ENCODE data around the gene UCHL1.
"Not testable (repeated sequence)": the region's sequence is repeated elsewhere in the genome, so short reads cannot be mapped to it uniquely, and the experiment has no call there.

UCHL1 gene

GRCh38 chr4:41287005-41287404 is 30.3 kb downstream of the UCHL1 start:
- in situ Hi-C loops (cut with MboI; ENCODE audit: low sequenced_read_pairs): loop anchor here (25.0 kb wide), 1 partner anchor 375 kb away; no protein-coding TSS in a partner anchor

GRCh38 chr4:41287852-41288251 is 31.1 kb downstream of the UCHL1 start:
- in situ Hi-C loops (cut with MboI; ENCODE audit: low sequenced_read_pairs): loop anchor here (25.0 kb wide), 1 partner anchor 374 kb away; no protein-coding TSS in a partner anchor

- in situ Hi-C loops (cut with MboI; ENCODE audit: low sequenced_read_pairs): loop anchor here (25.0 kb wide), 1 partner anchor 374 kb away; no protein-coding TSS in a partner anchor
Observed at GRCh38 chr4:41288254-41288653, 31.5 kb downstream of the UCHL1 start.

DNA sequence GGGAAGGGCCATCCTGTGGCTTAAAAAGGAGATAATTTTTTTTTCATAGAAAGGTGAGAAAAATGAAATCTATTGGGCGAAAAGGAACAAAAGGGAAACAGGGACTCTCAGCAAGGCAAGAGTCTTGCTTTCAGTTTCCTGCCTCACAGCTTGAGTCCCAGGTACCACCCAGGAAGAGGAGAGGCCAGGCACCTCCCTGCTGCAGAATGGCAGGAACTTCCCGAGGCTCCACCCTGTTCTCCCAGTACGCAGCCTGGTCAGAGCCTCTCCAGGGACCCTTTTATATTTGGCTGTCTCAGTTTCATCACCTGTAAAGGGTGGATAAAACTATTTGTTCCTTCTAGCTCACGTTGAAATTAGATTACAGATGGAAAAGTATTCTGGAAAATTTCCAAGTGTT is 33.8 kb downstream of the UCHL1 start:
- in situ Hi-C loops (cut with MboI; ENCODE audit: low sequenced_read_pairs): loop anchor here (25.0 kb wide), 1 partner anchor 372 kb away; no protein-coding TSS in a partner anchor

- in situ Hi-C loops (cut with MboI; ENCODE audit: low sequenced_read_pairs): loop anchor here (25.0 kb wide), 1 partner anchor 368 kb away; no protein-coding TSS in a partner anchor
Observed at GRCh38 chr4:41294445-41295062, 37.8 kb downstream of the UCHL1 start.

GRCh38 chr4:41296995-41297394 is 40.3 kb downstream of the UCHL1 start:
- in situ Hi-C loops (cut with MboI; ENCODE audit: low sequenced_read_pairs): loop anchor here (25.0 kb wide), 1 partner anchor 365 kb away; no protein-coding TSS in a partner anchor

- in situ Hi-C loops (cut with MboI; ENCODE audit: low sequenced_read_pairs): loop anchor here (25.0 kb wide), 1 partner anchor 364 kb away; no protein-coding TSS in a partner anchor
Observed at GRCh38 chr4:41297832-41298231, 41.1 kb downstream of the UCHL1 start.

GRCh38 chr4:41299486-41299885 is 42.8 kb downstream of the UCHL1 start:
- in situ Hi-C loops (cut with MboI; ENCODE audit: low sequenced_read_pairs): loop anchor here (25.0 kb wide), 1 partner anchor 363 kb away; no protein-coding TSS in a partner anchor

DNA sequence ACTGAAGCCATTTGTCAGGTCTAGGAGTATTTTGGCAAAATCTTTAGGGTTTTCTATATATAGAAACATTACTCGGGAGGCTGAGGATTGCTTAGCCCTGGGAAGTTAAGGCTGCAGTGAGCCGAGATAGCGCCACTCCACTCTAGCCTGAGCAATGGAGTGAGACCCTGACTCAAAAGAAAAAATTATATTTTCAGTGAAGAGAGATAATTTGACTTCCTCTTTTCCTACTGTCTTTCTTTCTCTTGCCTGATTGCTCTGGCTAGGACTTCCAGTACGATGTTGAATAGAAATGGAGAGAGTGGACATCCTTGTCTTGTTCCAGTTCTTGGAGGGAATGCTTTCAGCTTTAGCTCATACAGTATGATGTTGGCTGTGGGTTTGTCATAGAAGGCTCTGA is 44.4 kb downstream of the UCHL1 start:
- in situ Hi-C loops (cut with MboI; ENCODE audit: low sequenced_read_pairs): no loop called here

DNA sequence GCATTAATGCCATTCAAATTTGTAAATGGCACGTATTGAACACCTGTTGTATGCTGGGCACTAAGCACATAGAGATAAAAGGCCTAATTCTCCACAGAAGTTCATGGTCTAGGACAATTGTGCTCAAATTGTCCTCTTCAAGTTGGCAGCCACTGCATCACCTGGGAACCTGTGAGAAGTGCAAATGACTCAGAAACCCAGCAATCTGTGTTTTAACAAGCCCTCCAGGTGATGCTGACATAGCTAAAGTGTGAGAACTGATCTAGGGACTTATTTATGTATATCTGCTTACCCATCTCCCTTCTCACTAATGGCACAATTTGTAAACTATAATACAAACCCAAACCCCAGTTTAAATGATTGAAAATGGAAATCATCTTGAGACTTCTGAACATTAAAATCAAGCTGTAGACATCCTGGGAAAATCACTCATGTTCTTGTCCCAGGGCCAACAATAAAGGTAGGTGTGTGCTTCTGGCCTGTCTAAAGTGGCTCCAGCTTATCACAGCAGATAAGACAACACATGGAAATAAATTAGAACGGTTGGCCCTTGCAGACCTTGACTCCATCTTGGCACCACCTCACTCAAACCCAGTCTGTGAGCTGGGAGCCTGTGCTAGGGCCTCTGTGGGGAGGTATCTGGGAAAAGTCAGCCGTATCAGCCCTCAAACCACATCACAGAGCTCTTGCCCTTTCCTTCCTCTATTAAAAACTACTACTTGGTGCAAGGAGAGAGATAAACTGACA is 46.8 kb downstream of the UCHL1 start:
- in situ Hi-C loops (cut with MboI; ENCODE audit: low sequenced_read_pairs): no loop called here

GRCh38 chr4:41304221-41304620 is 47.5 kb downstream of the UCHL1 start:
- in situ Hi-C loops (cut with MboI; ENCODE audit: low sequenced_read_pairs): no loop called here

GRCh38 chr4:41305476-41305875 is 48.7 kb downstream of the UCHL1 start:
- in situ Hi-C loops (cut with MboI; ENCODE audit: low sequenced_read_pairs): no loop called here

DNA sequence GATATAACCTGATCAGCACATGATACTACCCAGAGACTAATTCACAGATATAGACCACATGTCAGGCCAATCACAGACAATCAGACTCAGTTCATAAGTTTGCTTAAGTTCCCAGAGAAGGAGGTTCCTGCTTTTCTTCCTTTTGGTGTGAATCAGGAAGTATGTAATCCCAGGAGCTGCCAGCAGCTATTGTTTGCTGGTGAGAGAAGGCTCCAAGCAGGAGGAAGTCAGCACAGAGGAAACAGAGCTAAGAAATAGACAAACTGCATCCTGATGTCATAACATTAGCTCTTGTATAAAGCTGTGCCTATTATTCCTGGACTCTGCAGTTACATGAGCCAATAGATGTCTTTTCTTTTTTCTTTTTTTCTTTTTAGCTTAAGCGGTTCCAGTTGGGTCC is 50.9 kb downstream of the UCHL1 start:
- in situ Hi-C loops (cut with MboI; ENCODE audit: low sequenced_read_pairs): no loop called here

- in situ Hi-C loops (cut with MboI; ENCODE audit: low sequenced_read_pairs): no loop called here
Observed at GRCh38 chr4:41308398-41308797, 51.7 kb downstream of the UCHL1 start.

DNA sequence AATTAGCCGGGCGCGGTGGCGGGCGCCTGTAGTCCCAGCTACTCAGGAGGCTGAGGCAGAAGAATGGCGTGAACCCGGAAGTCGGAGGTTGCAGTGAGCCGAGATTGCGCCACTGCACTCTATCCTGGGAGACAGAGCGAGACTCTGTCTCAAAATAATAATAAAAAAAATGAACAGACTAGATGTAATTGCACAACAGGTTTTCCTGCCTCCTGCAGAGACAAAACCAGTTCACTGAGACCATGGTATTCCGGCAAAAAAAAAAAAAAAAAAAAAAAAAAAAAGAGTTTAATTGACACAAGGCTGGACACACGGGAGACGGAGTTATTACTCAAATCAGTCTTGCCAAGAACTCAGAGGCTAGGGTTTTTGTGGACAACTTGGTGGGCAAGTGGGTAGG is 58.7 kb downstream of the UCHL1 start:
- in situ Hi-C loops (cut with MboI; ENCODE audit: low sequenced_read_pairs): not testable (repeated sequence)

GRCh38 chr4:41315862-41316261 is 59.1 kb downstream of the UCHL1 start:
- in situ Hi-C loops (cut with MboI; ENCODE audit: low sequenced_read_pairs): no loop called here

Data from hTERT RPE-1 (cell line).